Tibial nerve (tissue), 4 donors: Measurements from ENCODE around the gene MBTD1. TPM values are rescaled to one million over a fixed set of nuclear protein-coding genes. Genes with fewer than 3 reads are reported as not detected.

ENCODE experiments used
- DNase-seq, 2 donors: peaks; one replicate each; pipeline ENCODE4 v3.0.0-alpha.2; 2019; ENCODE audit warnings: low spot score in 2 of 2
- H3K27ac ChIP-seq, 4 donors: fragments of 200-600 bp; sonication (generic) in 3 of 4; one replicate each; pipeline ENCODE4 v1.5.1; 2017 to 2019; ENCODE audit warnings: mild to moderate bottlenecking in 1 of 4
- H3K27me3 ChIP-seq, 2 donors: fragments of 200-600 bp; sonication (generic) in 1 of 2; one replicate each; pipeline versions ENCODE4 v1.5.1 to v1.6.0; 2017 to 2019
- H3K36me3 ChIP-seq, 3 donors: fragments of 200-600 bp; sonication (generic); one replicate each; pipeline ENCODE4 v1.5.1; 2018 to 2019
- H3K4me1 ChIP-seq, 4 donors: fragments of 200-600 bp; sonication (generic) in 3 of 4; one replicate each; pipeline ENCODE4 v1.5.1; 2017 to 2019
- H3K4me3 ChIP-seq, 4 donors: fragments of 200-600 bp; sonication (generic) in 3 of 4; one replicate each; pipeline ENCODE4 v1.5.1; 2017 to 2019; ENCODE audit warnings: mild to moderate bottlenecking in 1 of 4, moderate library complexity in 1 of 4
- H3K9me3 ChIP-seq, 4 donors: fragments of 200-600 bp; sonication (generic) in 3 of 4; one replicate each; pipeline ENCODE4 v1.5.1; 2017 to 2019
- CTCF ChIP-seq, 5 experiments: fragments of 200-600 bp in 3 of 5; fragments of 450-650 bp in 2 of 5; sonication (generic) in 3 of 5; IDR thresholded peaks; one replicate each; pipeline ENCODE4 v1.5.1; 2016 to 2019; ENCODE audit warnings: antibody characterized with exemption in 5 of 5, mild to moderate bottlenecking in 3 of 5, moderate library complexity in 2 of 5
- EP300 ChIP-seq, 2 donors: sonication (generic); formaldehyde crosslinking; IDR thresholded peaks; one replicate each; pipeline ENCODE4 v1.6.1; 2017; ENCODE audit warnings: antibody characterized with exemption in 2 of 2, mild to moderate bottlenecking in 1 of 2
- POLR2A ChIP-seq, 2 donors: fragments of 450-650 bp; IDR thresholded peaks; one replicate each; pipeline ENCODE4 v1.6.1; 2017; ENCODE audit warnings: antibody characterized with exemption in 2 of 2, mild to moderate bottlenecking in 2 of 2, moderate library complexity in 2 of 2
- WGBS, 2 donors: methylation state at CpG; one replicate each; pipeline ENCODE4 v1.1.5; 2018; 5-methylcytosine and 5-hydroxymethylcytosine counted together
- total RNA-seq, 4 donors: library from RNA; depleted of rRNA; stranded (reverse); fragments of >200 nt; gene quantifications; one replicate each; pipeline ENCODE4 v1.1.0, GENCODE V29; 2016

Gene MBTD1
- total RNA-seq, 4 donors from 2014 or later, result 10.8 to 18.8 (median 16.3) TPM

GRCh38 chr17:51191895-51192294 is 68.0 kb downstream of the MBTD1 start:
- H3K4me1 ChIP-seq, result peaks cover 0 to 7% (median 0%) of the 10 kb centered on the region in 4 donors
- no peaks in the 10 kb centered on the region for H3K9me3 ChIP-seq
- H3K27ac ChIP-seq, result no peak overlapping the region
- no peak for DNase-seq
- H3K4me3 ChIP-seq, result no peak overlapping the region
- WGBS, 2 donors, result 78 to 88% methylated on average over 2 of the region's 2 CpGs
- no peaks in the 10 kb centered on the region for H3K27me3 ChIP-seq
- no peak for TF ChIP-seq CTCF (IDR thresholded peaks at IDR 0.05)
- TF ChIP-seq POLR2A (IDR thresholded peaks at IDR 0.05), result no peak
- no peak for TF ChIP-seq EP300 (IDR thresholded peaks at IDR 0.05)
- H3K36me3 ChIP-seq, result peaks cover 4 to 87% (median 13%) of the 10 kb centered on the region in 3 donors

- Histone ChIP-seq H3K27ac (peak overlapping the region in 1 of 4 donors; percentile 2), H3K9me3 (no peaks in the 10 kb centered on the region), H3K36me3 (peaks cover 4 to 84% (median 19%) of the 10 kb centered on the region in 3 donors), H3K4me3 (no peak overlapping the region), H3K27me3 (no peaks in the 10 kb centered on the region), H3K4me1 (peaks cover 0 to 7% (median 0%) of the 10 kb centered on the region in 4 donors)
- no peak for TF ChIP-seq CTCF (IDR thresholded peaks at IDR 0.05)
- WGBS, 2 donors, result 67 to 70% methylated on average over 1 of the region's 1 CpG
- no peak for DNase-seq
These were observed 70.2 kb downstream of the MBTD1 start for GRCh38 chr17:51189628-51190027.

GRCh38 chr17:51189162-51189561 is 70.7 kb downstream of the MBTD1 start:
- DNase-seq, result no peak
- Histone ChIP-seq H3K9me3 (no peaks in the 10 kb centered on the region), H3K4me1 (peaks cover 0 to 7% (median 0%) of the 10 kb centered on the region in 4 donors), H3K4me3 (no peak overlapping the region), H3K27ac (no peak overlapping the region), H3K27me3 (no peaks in the 10 kb centered on the region), H3K36me3 (peaks cover 4 to 84% (median 19%) of the 10 kb centered on the region in 3 donors)
- TF ChIP-seq CTCF (IDR thresholded peaks at IDR 0.05) (no peak), POLR2A (IDR thresholded peaks at IDR 0.05) (no peak), EP300 (IDR thresholded peaks at IDR 0.05) (no peak)

GRCh38 chr17:51188271-51188833 is 71.5 kb downstream of the MBTD1 start:
- H3K9me3 ChIP-seq, result no peaks in the 10 kb centered on the region
- no peaks in the 10 kb centered on the region for H3K27me3 ChIP-seq
- WGBS, 2 donors, result 79 to 82% methylated on average over 9 of the region's 9 CpGs
- peaks cover 0 to 7% (median 0%) of the 10 kb centered on the region in 4 donors for H3K4me1 ChIP-seq
- peaks cover 4 to 80% (median 19%) of the 10 kb centered on the region in 3 donors for H3K36me3 ChIP-seq
- DNase-seq, result no peak
- no peak for TF ChIP-seq POLR2A (IDR thresholded peaks at IDR 0.05)
- TF ChIP-seq EP300 (IDR thresholded peaks at IDR 0.05), result no peak
- TF ChIP-seq CTCF (IDR thresholded peaks at IDR 0.05), result no peak
- no peak overlapping the region for H3K4me3 ChIP-seq
- H3K27ac ChIP-seq, result no peak overlapping the region

GRCh38 chr17:51185763-51186332 is 74.0 kb downstream of the MBTD1 start:
- DNase-seq, result no peak
- Histone ChIP-seq H3K4me3 (no peak overlapping the region), H3K4me1 (peaks cover 0 to 7% (median 0%) of the 10 kb centered on the region in 4 donors), H3K36me3 (peaks cover 0 to 75% (median 9%) of the 10 kb centered on the region in 3 donors), H3K9me3 (no peaks in the 10 kb centered on the region), H3K27ac (no peak overlapping the region), H3K27me3 (no peaks in the 10 kb centered on the region)
- TF ChIP-seq CTCF (IDR thresholded peaks at IDR 0.05) (no peak), EP300 (IDR thresholded peaks at IDR 0.05) (no peak), POLR2A (IDR thresholded peaks at IDR 0.05) (no peak)
- 90 to 94% methylated on average over 8 of the region's 8 CpGs for WGBS, 2 donors
